ENCODE data around the gene VWF.

GRCh38 chr12:6135071-6135470 is 10.6 kb upstream of the VWF start:
- no peak for TF ChIP-seq CTCF (IDR thresholded peaks at IDR 0.05)
- no peak for TF ChIP-seq POLR2AphosphoS5 (IDR thresholded peaks at IDR 0.05)

All from upper lobe of left lung (tissue), 4 donors.